ENCODE results near the gene SFXN1.
"Not testable (repeated sequence)": the region's sequence is repeated elsewhere in the genome, so short reads cannot be mapped to it uniquely, and the experiment has no call there.

Gene SFXN1

DNA sequence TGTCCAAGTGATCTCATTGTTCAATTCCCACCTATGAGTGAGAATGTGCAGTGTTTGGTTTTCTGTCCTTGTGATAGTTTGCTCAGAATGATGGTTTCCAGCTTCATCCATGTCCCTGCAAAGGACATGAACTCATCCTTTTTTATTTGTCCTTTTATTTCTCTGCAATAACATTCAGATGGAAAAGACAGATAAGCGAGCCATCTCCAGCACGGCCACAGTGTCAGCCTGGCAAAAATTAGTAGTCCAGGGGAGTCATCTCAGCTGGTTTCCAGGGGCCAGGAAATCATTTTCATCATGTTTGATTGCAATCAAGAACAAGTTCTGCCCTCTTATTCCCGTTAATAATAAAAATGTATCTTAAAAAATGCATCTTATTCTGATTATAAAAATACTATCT lies 57.0 kb downstream of the SFXN1 start:
- H3K4me1 ChIP-seq (ENCODE audit: control insufficient read depth, insufficient read depth, low read length, poor library complexity, severe bottlenecking); DNase-seq; H3K36me3 ChIP-seq (ENCODE audit: control insufficient read depth, insufficient read depth, low read length); H3K27ac ChIP-seq (ENCODE audit: insufficient read depth, low read length, poor library complexity, severe bottlenecking); H3K9me3 ChIP-seq (ENCODE audit: control insufficient read depth, low read length); H3K27me3 ChIP-seq (replicated peaks; ENCODE audit: control insufficient read depth, insufficient read depth, low read length, poor library complexity, severe bottlenecking); H3K4me3 ChIP-seq (ENCODE audit: insufficient read depth, low read depth, low read length, poor library complexity, severe bottlenecking): not testable (repeated sequence)

GRCh38 chr5:175535796-175536195 lies 57.4 kb downstream of the SFXN1 start:
- DNase-seq, result no peak
- Histone ChIP-seq H3K9me3 (ENCODE audit: control insufficient read depth, low read length) (no peaks in the 10 kb centered on the region), H3K4me1 (ENCODE audit: control insufficient read depth, insufficient read depth, low read length, poor library complexity, severe bottlenecking) (peaks cover 8% of the 10 kb centered on the region), H3K4me3 (ENCODE audit: insufficient read depth, low read depth, low read length, poor library complexity, severe bottlenecking) (no peak overlapping the region), H3K27ac (ENCODE audit: insufficient read depth, low read length, poor library complexity, severe bottlenecking) (no peak overlapping the region), H3K36me3 (ENCODE audit: control insufficient read depth, insufficient read depth, low read length) (peaks cover 2% of the 10 kb centered on the region), H3K27me3 (replicated peaks; ENCODE audit: control insufficient read depth, insufficient read depth, low read length, poor library complexity, severe bottlenecking) (no peaks in the 10 kb centered on the region)

- H3K9me3 ChIP-seq (ENCODE audit: control insufficient read depth, low read length), result no peaks in the 10 kb centered on the region
- H3K27me3 ChIP-seq (replicated peaks; ENCODE audit: control insufficient read depth, insufficient read depth, low read length, poor library complexity, severe bottlenecking), result no peaks in the 10 kb centered on the region
- H3K4me3 ChIP-seq (ENCODE audit: insufficient read depth, low read depth, low read length, poor library complexity, severe bottlenecking), result no peak overlapping the region
- peaks cover 8% of the 10 kb centered on the region for H3K4me1 ChIP-seq (ENCODE audit: control insufficient read depth, insufficient read depth, low read length, poor library complexity, severe bottlenecking)
- H3K27ac ChIP-seq (ENCODE audit: insufficient read depth, low read length, poor library complexity, severe bottlenecking), result no peak overlapping the region
- no peaks in the 10 kb centered on the region for H3K36me3 ChIP-seq (ENCODE audit: control insufficient read depth, insufficient read depth, low read length)
- no peak for DNase-seq
These were observed 60.2 kb downstream of the SFXN1 start for GRCh38 chr5:175538576-175538975.

DNA sequence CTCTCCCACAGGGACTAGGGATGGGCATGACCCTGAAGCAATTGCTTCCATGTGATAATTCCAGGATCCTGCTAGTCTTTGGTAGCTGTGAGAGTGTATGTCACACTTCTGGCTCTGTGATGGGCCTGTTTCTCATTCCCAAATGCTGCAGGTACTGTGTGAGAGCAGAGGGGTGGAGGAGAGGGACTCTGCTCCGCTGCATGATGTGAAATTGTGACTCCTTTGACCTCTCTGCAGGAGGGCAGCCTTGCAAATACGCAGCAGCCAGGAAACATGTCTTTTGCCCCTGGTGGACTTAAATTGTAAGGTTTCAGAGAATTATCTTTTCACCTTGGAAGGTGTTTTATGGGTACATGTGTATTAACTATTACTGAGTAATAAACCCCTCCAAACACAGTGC lies 61.6 kb downstream of the SFXN1 start:
- H3K9me3 ChIP-seq (ENCODE audit: control insufficient read depth, low read length), result no peaks in the 10 kb centered on the region
- no peak for DNase-seq

GRCh38 chr5:175541264-175541663 lies 62.9 kb downstream of the SFXN1 start:
- no peak for DNase-seq
- Histone ChIP-seq H3K27me3 (replicated peaks; ENCODE audit: control insufficient read depth, insufficient read depth, low read length, poor library complexity, severe bottlenecking) (no peaks in the 10 kb centered on the region), H3K36me3 (ENCODE audit: control insufficient read depth, insufficient read depth, low read length) (no peaks in the 10 kb centered on the region), H3K4me1 (ENCODE audit: control insufficient read depth, insufficient read depth, low read length, poor library complexity, severe bottlenecking) (no peaks in the 10 kb centered on the region), H3K27ac (ENCODE audit: insufficient read depth, low read length, poor library complexity, severe bottlenecking) (no peak overlapping the region), H3K9me3 (ENCODE audit: control insufficient read depth, low read length) (no peaks in the 10 kb centered on the region), H3K4me3 (ENCODE audit: insufficient read depth, low read depth, low read length, poor library complexity, severe bottlenecking) (no peak overlapping the region)

More for the DNA sequence above, 61.6 kb downstream of the SFXN1 start:
- H3K36me3 ChIP-seq (ENCODE audit: control insufficient read depth, insufficient read depth, low read length), result no peaks in the 10 kb centered on the region
- no peak overlapping the region for H3K4me3 ChIP-seq (ENCODE audit: insufficient read depth, low read depth, low read length, poor library complexity, severe bottlenecking)
- no peaks in the 10 kb centered on the region for H3K4me1 ChIP-seq (ENCODE audit: control insufficient read depth, insufficient read depth, low read length, poor library complexity, severe bottlenecking)
- no peak overlapping the region for H3K27ac ChIP-seq (ENCODE audit: insufficient read depth, low read length, poor library complexity, severe bottlenecking)
- H3K27me3 ChIP-seq (replicated peaks; ENCODE audit: control insufficient read depth, insufficient read depth, low read length, poor library complexity, severe bottlenecking), result no peaks in the 10 kb centered on the region

DNA sequence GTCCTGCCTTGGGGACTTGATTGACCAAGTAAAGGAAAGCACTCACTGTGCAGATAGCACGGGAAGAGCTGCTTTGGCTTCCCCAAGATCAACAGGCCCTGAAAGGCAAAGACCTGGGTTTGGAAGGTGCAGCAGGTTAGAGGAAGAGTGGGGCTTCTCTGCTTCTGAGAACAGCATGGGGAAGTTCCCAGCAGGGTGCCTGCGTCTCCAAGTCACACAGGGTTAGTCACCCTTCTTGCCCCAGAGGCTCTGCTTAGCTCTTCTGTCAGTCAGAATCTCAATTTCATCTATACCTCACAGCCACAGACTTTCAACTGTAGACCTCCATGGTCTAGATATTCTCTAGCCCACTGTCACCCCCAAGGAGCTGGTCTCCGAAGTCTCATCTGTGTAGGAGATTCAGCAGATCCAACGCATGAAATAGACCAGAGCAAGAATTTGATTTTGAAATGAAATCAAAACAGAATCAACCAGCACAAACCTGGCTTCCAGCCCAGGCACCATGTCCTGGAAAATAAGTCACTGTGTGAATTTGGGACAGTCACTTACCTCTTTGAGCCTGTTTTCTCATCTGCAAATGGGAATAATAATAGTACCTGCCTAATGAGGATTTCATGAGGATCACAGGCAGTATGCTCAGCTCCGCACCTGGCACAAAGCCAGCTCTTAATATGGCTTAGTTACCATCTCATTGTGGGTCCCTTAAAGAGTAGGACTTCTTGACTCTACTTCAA lies 64.0 kb downstream of the SFXN1 start:
- H3K27me3 ChIP-seq (replicated peaks; ENCODE audit: control insufficient read depth, insufficient read depth, low read length, poor library complexity, severe bottlenecking), result no peaks in the 10 kb centered on the region
- H3K27ac ChIP-seq (ENCODE audit: insufficient read depth, low read length, poor library complexity, severe bottlenecking), result no peak overlapping the region
- no peaks in the 10 kb centered on the region for H3K9me3 ChIP-seq (ENCODE audit: control insufficient read depth, low read length)
- DNase-seq, result no peak
- H3K4me3 ChIP-seq (ENCODE audit: insufficient read depth, low read depth, low read length, poor library complexity, severe bottlenecking), result no peak overlapping the region
- no peaks in the 10 kb centered on the region for H3K36me3 ChIP-seq (ENCODE audit: control insufficient read depth, insufficient read depth, low read length)
- no peaks in the 10 kb centered on the region for H3K4me1 ChIP-seq (ENCODE audit: control insufficient read depth, insufficient read depth, low read length, poor library complexity, severe bottlenecking)

DNA sequence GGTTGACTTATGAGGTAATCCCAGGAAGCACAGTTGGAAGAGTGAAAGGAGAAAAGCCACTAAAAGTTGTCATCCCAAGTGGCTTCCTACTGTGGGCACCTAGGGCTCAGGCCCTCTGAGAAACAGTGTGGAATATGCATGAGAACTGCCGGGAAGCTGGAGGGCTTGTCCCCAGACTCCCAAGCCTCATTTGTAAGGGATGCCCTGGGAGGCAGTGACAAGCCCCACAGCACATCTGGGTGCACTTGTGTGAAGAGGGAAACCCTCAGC lies 64.5 kb downstream of the SFXN1 start:
- Histone ChIP-seq H3K4me1 (ENCODE audit: control insufficient read depth, insufficient read depth, low read length, poor library complexity, severe bottlenecking) (peaks cover under 1% of the 10 kb centered on the region), H3K4me3 (ENCODE audit: insufficient read depth, low read depth, low read length, poor library complexity, severe bottlenecking) (no peak overlapping the region), H3K9me3 (ENCODE audit: control insufficient read depth, low read length) (no peaks in the 10 kb centered on the region), H3K27ac (ENCODE audit: insufficient read depth, low read length, poor library complexity, severe bottlenecking) (no peak overlapping the region), H3K36me3 (ENCODE audit: control insufficient read depth, insufficient read depth, low read length) (no peaks in the 10 kb centered on the region), H3K27me3 (replicated peaks; ENCODE audit: control insufficient read depth, insufficient read depth, low read length, poor library complexity, severe bottlenecking) (no peaks in the 10 kb centered on the region)
- DNase-seq, result no peak

DNA sequence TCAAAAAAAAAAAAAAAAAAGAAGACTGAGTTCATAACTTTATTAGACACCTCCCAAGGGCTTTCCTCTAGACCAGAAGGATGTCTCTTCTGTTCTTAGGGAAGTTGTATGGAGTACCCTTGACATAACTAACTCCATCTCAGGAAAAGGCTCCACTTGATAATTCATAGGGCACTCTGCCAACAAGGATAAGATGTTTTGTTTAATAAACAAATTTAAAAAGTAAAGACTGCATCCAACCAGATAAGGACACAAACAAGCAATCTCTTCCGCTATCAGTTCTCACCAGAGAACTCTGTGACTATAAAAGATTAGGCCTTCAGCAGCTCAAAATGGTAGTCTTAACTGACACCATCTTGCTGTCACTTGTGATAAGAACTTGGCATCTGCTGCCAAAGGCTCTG lies 65.8 kb downstream of the SFXN1 start:
- Histone ChIP-seq H3K27me3 (replicated peaks; ENCODE audit: control insufficient read depth, insufficient read depth, low read length, poor library complexity, severe bottlenecking) (no peaks in the 10 kb centered on the region), H3K9me3 (ENCODE audit: control insufficient read depth, low read length) (no peaks in the 10 kb centered on the region), H3K4me3 (ENCODE audit: insufficient read depth, low read depth, low read length, poor library complexity, severe bottlenecking) (no peak overlapping the region), H3K27ac (ENCODE audit: insufficient read depth, low read length, poor library complexity, severe bottlenecking) (no peak overlapping the region), H3K36me3 (ENCODE audit: control insufficient read depth, insufficient read depth, low read length) (no peaks in the 10 kb centered on the region), H3K4me1 (ENCODE audit: control insufficient read depth, insufficient read depth, low read length, poor library complexity, severe bottlenecking) (peaks cover 2% of the 10 kb centered on the region)
- no peak for DNase-seq

DNA sequence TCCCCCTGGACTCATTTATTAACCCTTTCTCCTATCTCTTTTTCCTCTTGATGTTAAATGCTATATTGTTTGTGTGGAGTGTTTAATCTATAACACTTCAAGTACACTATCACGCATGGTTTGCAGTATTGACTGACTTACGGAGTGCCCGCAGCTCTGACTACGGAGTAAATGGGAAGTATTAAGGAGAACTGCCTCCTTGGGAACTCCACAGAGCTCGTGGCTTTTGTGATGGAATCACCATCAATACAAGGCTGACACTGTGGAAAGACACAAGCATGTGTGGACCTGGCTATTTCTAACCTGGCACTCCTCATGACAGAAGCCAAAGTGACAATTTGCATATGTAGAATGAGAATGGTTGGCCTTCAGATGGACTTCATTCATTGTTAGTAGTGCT lies 66.2 kb downstream of the SFXN1 start:
- no peaks in the 10 kb centered on the region for H3K36me3 ChIP-seq (ENCODE audit: control insufficient read depth, insufficient read depth, low read length)

GRCh38 chr5:175547842-175548241 lies 69.5 kb downstream of the SFXN1 start:
- Histone ChIP-seq H3K36me3 (ENCODE audit: control insufficient read depth, insufficient read depth, low read length) (no peaks in the 10 kb centered on the region), H3K27ac (ENCODE audit: insufficient read depth, low read length, poor library complexity, severe bottlenecking) (no peak overlapping the region), H3K4me3 (ENCODE audit: insufficient read depth, low read depth, low read length, poor library complexity, severe bottlenecking) (no peak overlapping the region), H3K27me3 (replicated peaks; ENCODE audit: control insufficient read depth, insufficient read depth, low read length, poor library complexity, severe bottlenecking) (no peaks in the 10 kb centered on the region), H3K4me1 (ENCODE audit: control insufficient read depth, insufficient read depth, low read length, poor library complexity, severe bottlenecking) (peaks cover 2% of the 10 kb centered on the region), H3K9me3 (ENCODE audit: control insufficient read depth, low read length) (no peaks in the 10 kb centered on the region)
- DNase-seq, result no peak

More for the DNA sequence above, 66.2 kb downstream of the SFXN1 start:
- peaks cover 2% of the 10 kb centered on the region for H3K4me1 ChIP-seq (ENCODE audit: control insufficient read depth, insufficient read depth, low read length, poor library complexity, severe bottlenecking)
- H3K9me3 ChIP-seq (ENCODE audit: control insufficient read depth, low read length), result no peaks in the 10 kb centered on the region
- no peak overlapping the region for H3K4me3 ChIP-seq (ENCODE audit: insufficient read depth, low read depth, low read length, poor library complexity, severe bottlenecking)
- H3K27me3 ChIP-seq (replicated peaks; ENCODE audit: control insufficient read depth, insufficient read depth, low read length, poor library complexity, severe bottlenecking), result no peaks in the 10 kb centered on the region
- DNase-seq, result no peak
- H3K27ac ChIP-seq (ENCODE audit: insufficient read depth, low read length, poor library complexity, severe bottlenecking), result no peak overlapping the region

Data from effector memory CD4-positive, alpha-beta T cell (primary cell).